Muscle layer of duodenum (tissue), 2 donors: ENCODE data around the gene YIPF7.

ENCODE experiments used
- H3K27ac ChIP-seq: one replicate; pipeline ENCODE4 v1.7.0; 2013; ENCODE audit warnings: mild to moderate bottlenecking, low read length
- H3K27me3 ChIP-seq: one replicate; pipeline ENCODE4 v1.7.0; 2013; ENCODE audit warnings: low read depth, mild to moderate bottlenecking, control low read depth, low read length
- H3K36me3 ChIP-seq, 2 donors: one replicate each; pipeline ENCODE4 v1.7.0; 2013; ENCODE audit warnings: low read length in 2 of 2, control low read depth in 1 of 2, mild to moderate bottlenecking in 1 of 2; ENCODE audit not compliant: insufficient read depth in 2 of 2, control insufficient read depth in 1 of 2
- H3K4me1 ChIP-seq, 2 donors: one replicate each; pipeline ENCODE4 v1.7.0; 2013; ENCODE audit warnings: low read length in 2 of 2, mild to moderate bottlenecking in 2 of 2, control low read depth in 1 of 2, moderate library complexity in 1 of 2; ENCODE audit not compliant: insufficient read depth in 2 of 2, control insufficient read depth in 1 of 2
- H3K4me3 ChIP-seq, 2 donors: one replicate each; pipeline ENCODE4 v1.7.0; 2013; ENCODE audit warnings: low read length in 2 of 2, low read depth in 1 of 2, mild to moderate bottlenecking in 1 of 2
- H3K9me3 ChIP-seq, 2 donors: one replicate each; pipeline ENCODE4 v1.7.0; 2013; ENCODE audit warnings: low read length in 2 of 2, control low read depth in 1 of 2, mild to moderate bottlenecking in 1 of 2; ENCODE audit not compliant: control insufficient read depth in 1 of 2
- donor health status: healthy.

Gene YIPF7

GRCh38 chr4:44651425-44651824 lies at the start of gene YIPF7:
TSS of gene YIPF7 (minus strand) at chr4:44651625. CDS start at chr4:44650100, 1,525 bp downstream.
- Histone ChIP-seq H3K36me3 (no peaks in the 10 kb centered on the region), H3K4me3 (no peak within 1 kb of the TSS), H3K9me3 (no peaks in the 10 kb centered on the region), H3K4me1 (no peaks in the 10 kb centered on the region), H3K27me3 (no peaks in the 10 kb centered on the region), H3K27ac (no peak within 1 kb of the TSS)

GRCh38 chr4:44701037-44701436 lies 49.6 kb upstream of the YIPF7 start:
- H3K27ac ChIP-seq: no peak overlapping the region
- no peaks in the 10 kb centered on the region for H3K4me1 ChIP-seq
- no peaks in the 10 kb centered on the region for H3K27me3 ChIP-seq
- peaks cover 31 to 72% of the 10 kb centered on the region in 2 donors for H3K36me3 ChIP-seq
- H3K4me3 ChIP-seq: no peak overlapping the region
- H3K9me3 ChIP-seq: no peaks in the 10 kb centered on the region

- Histone ChIP-seq H3K27ac (no peak overlapping the region), H3K36me3 (peaks cover 36 to 74% of the 10 kb centered on the region in 2 donors), H3K4me3 (no peak overlapping the region), H3K9me3 (no peaks in the 10 kb centered on the region), H3K4me1 (no peaks in the 10 kb centered on the region), H3K27me3 (no peaks in the 10 kb centered on the region)
Observed at GRCh38 chr4:44700427-44700826, 49.0 kb upstream of the YIPF7 start.

GRCh38 chr4:44684648-44685047 lies 33.2 kb upstream of the YIPF7 start:
- no peaks in the 10 kb centered on the region for H3K9me3 ChIP-seq
- H3K4me1 ChIP-seq: peaks cover 0 to 6% of the 10 kb centered on the region in 2 donors
- no peak overlapping the region for H3K27ac ChIP-seq
- no peak overlapping the region for H3K4me3 ChIP-seq
- H3K27me3 ChIP-seq: no peaks in the 10 kb centered on the region
- H3K36me3 ChIP-seq: peaks cover 30 to 37% of the 10 kb centered on the region in 2 donors

- Histone ChIP-seq H3K4me3 (peak overlapping the region; percentile 97 to 98), H3K27me3 (no peaks in the 10 kb centered on the region), H3K9me3 (no peaks in the 10 kb centered on the region), H3K27ac (peak overlapping the region; percentile 97), H3K36me3 (peaks cover 7 to 8% of the 10 kb centered on the region in 2 donors), H3K4me1 (peaks cover 3 to 23% of the 10 kb centered on the region in 2 donors)
Observed at GRCh38 chr4:44679060-44679459, 27.6 kb upstream of the YIPF7 start.

GRCh38 chr4:44678094-44679041 lies 26.9 kb upstream of the YIPF7 start, which contains the start of gene GUF1:
TSS of gene GUF1 (plus strand) at chr4:44678420. CDS start at chr4:44678623, 203 bp downstream.
- peaks cover 2 to 4% of the 10 kb centered on the region in 2 donors for H3K36me3 ChIP-seq
- no peaks in the 10 kb centered on the region for H3K27me3 ChIP-seq
- peaks cover 3 to 23% of the 10 kb centered on the region in 2 donors for H3K4me1 ChIP-seq
- peak within 1 kb of the TSS; percentile 97 to 98 for H3K4me3 ChIP-seq
- peak within 1 kb of the TSS; percentile 97 for H3K27ac ChIP-seq
- no peaks in the 10 kb centered on the region for H3K9me3 ChIP-seq

GRCh38 chr4:44675366-44675765 lies 23.9 kb upstream of the YIPF7 start:
- no peaks in the 10 kb centered on the region for H3K36me3 ChIP-seq
- no peak overlapping the region for H3K27ac ChIP-seq
- no peaks in the 10 kb centered on the region for H3K9me3 ChIP-seq
- peaks cover 3 to 23% of the 10 kb centered on the region in 2 donors for H3K4me1 ChIP-seq
- no peak overlapping the region for H3K4me3 ChIP-seq
- no peaks in the 10 kb centered on the region for H3K27me3 ChIP-seq

GRCh38 chr4:44674471-44674870 lies 23.0 kb upstream of the YIPF7 start:
- H3K9me3 ChIP-seq: no peaks in the 10 kb centered on the region
- H3K36me3 ChIP-seq: no peaks in the 10 kb centered on the region
- no peaks in the 10 kb centered on the region for H3K27me3 ChIP-seq
- H3K4me3 ChIP-seq: no peak overlapping the region
- H3K4me1 ChIP-seq: peaks cover 2 to 15% of the 10 kb centered on the region in 2 donors
- H3K27ac ChIP-seq: no peak overlapping the region

GRCh38 chr4:44671636-44672035 lies 20.2 kb upstream of the YIPF7 start:
- no peaks in the 10 kb centered on the region for H3K27me3 ChIP-seq
- no peaks in the 10 kb centered on the region for H3K4me1 ChIP-seq
- no peak overlapping the region for H3K4me3 ChIP-seq
- H3K9me3 ChIP-seq: no peaks in the 10 kb centered on the region
- no peaks in the 10 kb centered on the region for H3K36me3 ChIP-seq
- H3K27ac ChIP-seq: no peak overlapping the region

GRCh38 chr4:44670506-44671199 lies 19.2 kb upstream of the YIPF7 start:
- Histone ChIP-seq H3K4me3 (no peak overlapping the region), H3K27me3 (no peaks in the 10 kb centered on the region), H3K4me1 (no peaks in the 10 kb centered on the region), H3K27ac (no peak overlapping the region), H3K9me3 (no peaks in the 10 kb centered on the region), H3K36me3 (no peaks in the 10 kb centered on the region)

- H3K9me3 ChIP-seq: no peaks in the 10 kb centered on the region
- no peak overlapping the region for H3K4me3 ChIP-seq
- H3K36me3 ChIP-seq: no peaks in the 10 kb centered on the region
- H3K4me1 ChIP-seq: no peaks in the 10 kb centered on the region
- no peak overlapping the region for H3K27ac ChIP-seq
- H3K27me3 ChIP-seq: no peaks in the 10 kb centered on the region
Observed at GRCh38 chr4:44668526-44668925, 17.1 kb upstream of the YIPF7 start.
